Transverse colon (tissue), 3 donors: ENCODE results near the gene ZDHHC14.

ENCODE experiments used
- POLR2A ChIP-seq: fragments of 450-650 bp; IDR thresholded peaks from one replicate; pipeline ENCODE4 v1.6.1; 2016; ENCODE audit warnings: antibody characterized with exemption, mild to moderate bottlenecking, moderate library complexity
- TF ChIP-seq, protein P1 (sequence below), 5 experiments: fragments of 200-600 bp in 3 of 5; fragments of 450-650 bp in 2 of 5; sonication (generic) in 3 of 5; IDR thresholded peaks; 1 replicate in 2 of 5; 2 replicates in 3 of 5; pipeline ENCODE4 v1.5.1; 2016 to 2017; ENCODE audit warnings: antibody characterized with exemption in 5 of 5, inconsistent platforms in 3 of 5, mild to moderate bottlenecking in 2 of 5, moderate library complexity in 1 of 5

DNA sequence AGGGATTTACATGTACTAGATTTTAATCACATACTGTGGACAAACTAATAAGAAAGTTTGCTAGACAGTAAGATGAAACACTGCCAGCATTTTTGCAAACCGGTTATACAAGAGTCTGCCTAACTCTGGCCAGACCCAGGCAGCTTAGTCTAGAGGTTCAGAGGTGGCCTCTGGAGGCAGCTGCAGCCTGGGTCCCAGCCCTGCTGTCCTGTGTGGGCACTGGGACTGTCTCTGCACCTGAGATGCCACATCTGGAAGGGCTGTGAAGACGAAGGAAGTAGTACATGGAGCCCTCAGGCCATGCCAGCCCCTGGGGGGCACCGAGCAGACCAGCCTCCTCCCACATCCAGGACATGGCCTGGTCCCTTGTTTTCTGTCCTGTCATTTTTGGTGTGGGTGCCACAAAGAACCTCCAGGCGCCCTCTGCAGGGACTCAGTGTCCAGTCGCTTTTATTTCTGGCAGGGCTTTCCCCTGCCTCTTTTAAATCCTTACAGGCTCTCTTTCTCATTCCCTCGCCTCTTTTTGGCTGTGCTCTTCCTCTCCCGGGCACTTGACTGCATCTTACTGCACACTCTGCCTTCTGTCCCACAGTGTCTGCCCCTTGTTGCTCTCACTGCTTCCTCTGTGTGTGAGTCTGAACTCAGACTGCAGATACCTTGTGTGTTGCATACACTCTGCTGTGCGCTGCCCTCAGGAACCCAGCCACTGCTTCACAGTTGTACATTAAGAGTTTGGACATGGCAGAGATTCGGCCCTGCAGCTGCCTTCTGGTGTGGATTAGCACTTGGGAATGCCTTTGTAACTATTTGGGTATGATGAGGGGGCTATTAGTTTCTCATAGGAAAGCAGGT, 216.7 kb downstream of the ZDHHC14 start:
- TF ChIP-seq, protein P1, sequence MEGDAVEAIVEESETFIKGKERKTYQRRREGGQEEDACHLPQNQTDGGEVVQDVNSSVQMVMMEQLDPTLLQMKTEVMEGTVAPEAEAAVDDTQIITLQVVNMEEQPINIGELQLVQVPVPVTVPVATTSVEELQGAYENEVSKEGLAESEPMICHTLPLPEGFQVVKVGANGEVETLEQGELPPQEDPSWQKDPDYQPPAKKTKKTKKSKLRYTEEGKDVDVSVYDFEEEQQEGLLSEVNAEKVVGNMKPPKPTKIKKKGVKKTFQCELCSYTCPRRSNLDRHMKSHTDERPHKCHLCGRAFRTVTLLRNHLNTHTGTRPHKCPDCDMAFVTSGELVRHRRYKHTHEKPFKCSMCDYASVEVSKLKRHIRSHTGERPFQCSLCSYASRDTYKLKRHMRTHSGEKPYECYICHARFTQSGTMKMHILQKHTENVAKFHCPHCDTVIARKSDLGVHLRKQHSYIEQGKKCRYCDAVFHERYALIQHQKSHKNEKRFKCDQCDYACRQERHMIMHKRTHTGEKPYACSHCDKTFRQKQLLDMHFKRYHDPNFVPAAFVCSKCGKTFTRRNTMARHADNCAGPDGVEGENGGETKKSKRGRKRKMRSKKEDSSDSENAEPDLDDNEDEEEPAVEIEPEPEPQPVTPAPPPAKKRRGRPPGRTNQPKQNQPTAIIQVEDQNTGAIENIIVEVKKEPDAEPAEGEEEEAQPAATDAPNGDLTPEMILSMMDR (IDR thresholded peaks at IDR 0.05): peak; percentile 35 to 61 (median 51)
- no peak for TF ChIP-seq POLR2A
